ENCODE measurements around the gene HSPA14.
"Not testable (repeated sequence)": the region's sequence is repeated elsewhere in the genome, so short reads cannot be mapped to it uniquely, and the experiment has no call there.

HSPA14 gene

DNA sequence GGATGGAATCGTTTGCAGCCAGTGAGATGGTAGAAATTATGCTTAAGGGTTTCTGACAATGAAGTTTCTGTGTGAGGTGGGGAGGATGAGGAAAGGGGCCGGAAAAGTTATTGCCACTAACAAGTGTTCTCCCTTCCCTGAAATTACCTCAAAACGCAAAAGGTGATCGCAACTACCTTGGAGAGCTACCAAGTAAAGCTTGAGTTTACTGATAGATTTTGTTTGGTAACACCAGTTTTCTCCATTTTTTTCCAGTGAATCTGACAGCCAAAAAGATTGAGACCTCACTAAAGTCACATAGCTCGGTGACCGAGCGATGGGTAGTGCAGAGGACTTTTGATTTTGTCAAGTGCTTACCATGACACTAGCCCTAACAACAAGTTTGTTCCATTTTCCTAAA, 42.1 kb downstream of the HSPA14 start:
- DNase-seq (ENCODE audit: low read depth in 2 of 2): no peak

DNA sequence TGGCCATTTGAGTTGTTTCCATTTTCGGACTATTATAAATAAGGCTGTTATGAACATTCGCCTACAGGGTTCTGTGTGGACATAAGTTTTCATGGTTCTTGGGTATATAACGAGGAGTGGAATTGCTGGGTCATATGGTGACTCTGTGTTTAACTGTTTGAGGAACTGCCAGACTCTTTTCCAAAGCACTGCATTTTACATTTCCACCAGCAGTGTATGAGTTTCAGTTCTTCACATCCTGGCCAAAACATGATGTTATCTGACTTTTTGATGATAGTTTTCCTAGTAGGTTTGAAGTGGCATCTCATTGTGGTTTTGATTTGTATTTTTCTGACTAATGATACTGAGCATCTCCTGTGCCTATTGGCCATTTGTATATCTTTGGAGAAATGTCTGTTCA, 46.0 kb downstream of the HSPA14 start:
- no peak for DNase-seq (ENCODE audit: low read depth in 2 of 2)

DNA sequence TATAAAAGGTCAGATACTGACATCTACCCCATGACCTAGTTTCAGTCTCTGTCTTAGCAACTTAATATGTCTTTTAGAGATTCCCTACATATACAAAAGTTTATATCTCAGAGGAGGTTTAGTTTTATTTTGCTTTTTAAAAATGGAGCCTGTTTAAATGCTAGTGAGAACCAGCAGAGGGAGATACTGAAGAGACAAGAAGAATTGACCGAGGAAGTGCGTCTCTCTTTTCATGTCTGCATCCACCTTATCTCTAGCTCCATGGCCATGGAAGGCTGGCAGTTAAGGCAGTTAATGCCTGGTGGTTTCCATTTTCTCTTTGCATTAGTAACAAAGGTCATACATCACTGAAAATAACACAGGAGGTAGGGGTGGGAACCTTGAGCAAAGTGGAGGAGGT, 51.2 kb downstream of the HSPA14 start:
- DNase-seq (ENCODE audit: low read depth in 2 of 2): no peak

DNA sequence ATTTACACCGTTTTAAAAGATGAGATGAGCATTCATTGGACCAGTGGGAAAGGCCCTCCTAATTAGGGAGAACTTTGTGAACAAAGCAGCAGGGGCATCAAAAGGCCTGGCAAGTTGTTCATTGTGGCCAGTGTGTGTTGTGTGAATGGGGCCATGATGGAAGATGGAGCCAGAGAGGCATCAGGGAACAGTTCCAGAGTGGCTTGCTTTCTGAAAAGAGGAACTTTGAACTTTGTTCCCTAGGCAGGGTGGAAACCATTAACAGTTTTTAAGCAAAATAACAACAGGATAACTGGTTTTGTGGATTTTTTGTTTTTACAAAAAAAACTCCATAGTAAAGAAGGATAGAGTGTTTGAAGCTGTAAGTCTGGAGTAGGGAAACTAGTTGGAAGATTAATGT, 53.0 kb downstream of the HSPA14 start:
- DNase-seq (ENCODE audit: low read depth in 2 of 2): no peak

DNA sequence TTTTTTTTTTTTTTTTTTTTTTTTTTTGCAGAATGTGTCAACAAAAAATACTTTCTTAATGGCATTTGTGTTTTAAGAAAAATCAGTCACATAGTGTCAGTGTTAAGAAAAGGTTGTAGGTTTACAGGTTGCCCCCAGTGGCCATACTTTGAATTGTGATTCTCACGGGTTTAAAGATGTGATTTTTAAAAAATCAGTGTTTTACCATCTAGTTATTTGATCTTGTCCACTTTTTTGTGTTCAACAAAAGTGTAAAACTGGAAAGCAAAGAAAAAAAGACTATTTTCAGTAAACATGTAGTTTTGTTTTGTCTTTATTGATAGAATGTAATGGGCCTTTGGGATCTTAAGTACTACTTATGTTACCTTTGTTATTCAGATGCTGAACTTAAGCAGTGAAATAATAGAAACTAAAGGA, 66.2 kb downstream of the HSPA14 start:
- DNase-seq (ENCODE audit: low read depth in 2 of 2): no peak

DNA sequence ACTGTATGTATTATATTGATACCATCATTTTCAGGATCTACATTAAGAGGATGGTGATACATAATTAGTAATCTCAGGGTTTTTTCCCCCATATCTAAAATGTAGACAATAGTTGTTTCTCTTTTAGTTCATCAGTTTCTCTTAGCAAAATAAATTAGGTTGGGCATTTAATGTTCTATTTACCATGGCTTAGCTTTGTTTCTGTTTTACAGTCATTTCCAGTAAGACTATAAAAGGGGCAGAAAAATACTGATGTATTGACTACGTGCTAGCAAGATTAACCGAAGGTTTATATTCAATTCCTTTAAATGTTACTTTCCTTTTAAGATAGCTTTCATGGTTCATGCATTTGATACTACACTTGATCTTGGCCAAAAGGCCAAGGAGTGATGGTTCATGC, 66.8 kb downstream of the HSPA14 start:
- DNase-seq (ENCODE audit: low read depth in 2 of 2): no peak

DNA sequence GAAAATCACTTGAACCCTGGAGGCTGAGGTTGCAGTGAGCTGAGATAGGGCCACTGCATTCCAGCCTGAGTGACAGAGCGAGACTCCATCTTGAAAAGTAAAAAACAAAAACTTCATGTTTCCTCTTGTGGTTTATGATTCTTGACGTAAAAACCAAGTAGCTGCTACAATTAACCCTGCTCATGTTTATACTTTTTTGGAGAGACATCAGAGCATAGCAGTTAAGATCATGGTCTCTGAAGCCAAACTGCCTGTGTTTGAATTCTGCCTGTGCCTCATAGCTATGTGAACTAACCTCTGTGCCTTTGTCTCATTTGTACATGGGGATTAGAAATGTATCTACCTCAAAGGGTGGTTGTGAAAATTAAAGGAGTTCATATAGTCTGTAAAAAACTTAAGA, 67.8 kb downstream of the HSPA14 start:
- no peak for DNase-seq (ENCODE audit: low read depth in 2 of 2)

DNA sequence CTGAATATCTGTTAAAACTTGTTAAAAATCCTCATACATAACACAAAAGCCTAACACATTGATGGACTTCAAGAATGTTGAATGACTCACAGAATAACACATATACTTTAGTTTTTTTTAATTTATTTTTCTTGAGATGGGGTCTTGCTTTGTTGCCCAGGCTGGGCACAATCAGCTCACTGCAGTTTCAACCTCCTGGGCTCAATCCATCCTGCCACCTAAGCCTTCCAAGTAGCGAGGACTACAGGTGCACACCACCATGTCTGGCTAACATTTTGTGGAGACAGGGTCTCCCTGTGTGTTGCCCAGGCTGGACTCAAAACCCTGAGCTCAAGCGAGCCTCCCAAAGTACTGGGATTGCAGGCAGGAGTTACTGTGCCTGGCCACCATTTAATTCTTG, 68.7 kb downstream of the HSPA14 start:
- no peak for DNase-seq (ENCODE audit: low read depth in 2 of 2)

DNA sequence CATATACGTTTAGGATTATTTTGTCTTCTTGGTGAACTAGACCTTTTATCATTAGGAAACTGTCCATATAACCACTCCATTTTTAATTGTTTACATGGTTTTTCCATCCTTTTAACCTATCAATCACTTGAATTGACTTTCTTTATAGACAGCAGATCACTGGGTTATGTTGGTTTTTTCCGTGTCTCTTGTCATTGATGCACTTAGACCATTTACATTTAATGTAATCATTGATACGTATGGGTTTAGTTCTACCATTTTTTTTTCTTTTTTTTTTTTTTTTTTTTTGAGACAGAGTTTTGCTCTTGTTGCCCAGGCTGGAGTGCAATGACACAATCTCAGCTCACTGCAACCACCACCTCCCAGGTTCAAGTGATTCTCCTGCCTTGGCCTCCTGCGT, 69.5 kb downstream of the HSPA14 start:
- not testable (repeated sequence) for DNase-seq (ENCODE audit: low read depth in 2 of 2)

DNA sequence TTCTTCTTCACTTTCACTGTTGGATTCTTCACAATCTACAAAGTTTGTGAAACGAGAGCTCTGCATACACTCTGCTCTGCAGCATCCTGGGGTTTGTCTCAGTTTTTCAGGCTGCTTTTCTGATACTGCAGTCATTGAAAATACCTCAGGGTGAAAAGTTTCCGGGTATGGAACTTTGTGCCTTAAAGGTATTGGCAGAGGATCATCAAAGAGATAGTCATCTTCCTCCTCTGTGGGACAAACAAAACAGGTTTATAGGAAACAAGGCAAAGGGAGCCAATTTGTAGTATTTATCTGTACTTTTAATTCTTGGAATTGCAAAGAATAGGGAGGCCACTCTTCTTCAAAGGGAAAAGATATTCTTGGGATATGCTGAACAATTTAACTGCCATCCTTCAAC, 71.0 kb downstream of the HSPA14 start:
- DNase-seq (ENCODE audit: low read depth in 2 of 2): no peak

DNA sequence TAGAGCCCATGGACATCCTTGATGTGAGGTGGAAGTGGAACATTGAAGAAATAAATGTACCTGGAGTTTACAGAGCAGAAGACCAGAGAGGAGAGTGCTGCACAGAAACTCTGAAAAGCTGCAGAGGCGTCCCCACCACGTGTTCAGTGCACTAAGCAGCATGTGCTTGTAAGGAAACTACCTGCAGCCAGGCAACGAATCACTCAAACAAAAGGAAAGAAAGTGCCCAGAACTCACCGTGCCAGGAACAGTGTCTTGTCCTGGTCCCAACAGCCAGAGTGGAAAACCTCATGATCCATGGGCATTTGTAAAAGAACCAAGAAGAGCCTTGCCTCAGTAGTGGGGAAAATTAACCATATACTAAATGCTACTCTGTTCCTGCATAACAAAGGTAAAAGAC, 72.8 kb downstream of the HSPA14 start:
- no peak for DNase-seq (ENCODE audit: low read depth in 2 of 2)

DNA sequence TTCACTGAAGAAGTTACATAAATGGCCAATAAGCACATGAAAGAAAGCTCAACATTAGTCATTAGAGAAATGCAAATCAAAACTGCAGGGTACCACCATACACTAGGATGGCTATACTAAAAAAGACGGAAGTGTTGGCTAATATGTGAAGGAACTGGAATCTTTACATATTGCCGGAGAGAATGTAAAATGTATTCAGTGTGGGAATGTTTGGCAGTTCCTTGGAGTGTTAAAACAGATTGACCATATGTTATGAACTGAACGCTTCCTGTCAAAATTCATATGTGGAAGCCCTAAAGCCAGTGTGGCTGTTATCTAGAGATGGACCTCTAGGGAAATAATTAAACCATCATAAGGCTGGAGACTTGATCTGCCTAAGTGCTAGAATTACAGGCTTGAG, 73.7 kb downstream of the HSPA14 start:
- DNase-seq (ENCODE audit: low read depth in 2 of 2): no peak

DNA sequence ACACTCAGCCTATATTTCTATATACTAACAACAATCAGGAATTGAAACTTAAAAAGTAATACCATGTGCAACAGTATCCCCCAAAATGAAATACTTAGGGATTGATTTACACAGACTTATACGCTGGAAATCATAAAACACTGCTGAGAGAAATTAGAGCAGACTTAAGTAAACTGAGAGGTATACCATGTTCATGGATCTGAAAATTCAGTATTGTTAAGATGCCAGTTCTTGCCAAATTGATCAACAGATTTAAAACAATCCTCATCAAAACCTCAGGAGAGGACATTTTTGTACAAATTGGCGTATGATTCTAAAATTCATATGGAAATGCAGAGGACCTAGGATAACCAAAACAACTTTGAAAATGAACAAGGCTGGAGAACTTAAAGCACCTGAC, 78.5 kb downstream of the HSPA14 start:
- DNase-seq (ENCODE audit: low read depth in 2 of 2): no peak

DNA sequence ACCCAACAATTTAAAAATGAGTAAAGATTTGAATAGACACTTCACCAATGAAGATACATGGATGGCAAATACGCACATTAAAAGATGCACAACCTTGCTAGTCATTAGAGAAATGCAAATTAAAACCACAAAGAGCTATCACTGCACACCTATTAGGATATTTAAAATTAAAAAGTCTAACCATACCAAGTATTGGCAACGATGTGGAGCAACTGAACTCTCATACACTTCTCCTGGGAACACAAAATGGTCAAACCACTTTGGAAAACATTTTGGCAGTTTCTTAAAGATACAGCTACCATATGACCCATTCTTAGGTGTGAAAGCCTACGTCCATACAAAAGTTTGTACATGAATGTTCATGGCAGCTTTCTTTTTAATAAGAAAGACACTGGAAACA, 79.7 kb downstream of the HSPA14 start:
- no peak for DNase-seq (ENCODE audit: low read depth in 2 of 2)

DNA sequence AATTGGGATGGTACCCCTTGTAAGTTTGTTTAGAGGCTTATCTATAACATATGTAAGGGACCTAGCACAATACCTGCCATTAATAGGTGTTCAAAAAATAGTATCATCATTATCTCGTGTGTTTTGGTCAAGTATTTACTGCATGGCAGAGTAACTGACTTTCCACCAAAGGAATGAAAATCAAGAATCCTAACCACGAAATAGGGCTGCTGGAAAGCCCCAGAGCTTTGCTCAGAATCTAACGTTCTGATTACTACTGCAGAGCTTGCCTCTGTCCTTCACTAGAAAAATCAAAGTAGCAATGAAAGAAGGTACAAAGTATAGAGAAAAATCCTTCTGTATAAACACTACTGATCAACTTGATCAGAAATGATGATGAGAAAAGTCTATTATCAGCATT, 80.9 kb downstream of the HSPA14 start:
- DNase-seq (ENCODE audit: low read depth in 2 of 2): no peak

Measured in stimulated activated CD4-positive, alpha-beta T cell treated with anti-CD3 and anti-CD28 coated beads, Interleukin-1b, Interleukin-23, amount 100 ng/mL, for 1 hour (primary cell).